GM21619 (cell line): ENCODE measurements around the gene ZMYM2.

ENCODE experiments used
- ATAC-seq: cut with Tn5 transposase; IDR thresholded peaks from one replicate; pipeline ENCODE4 v1.9.1; 2021; ENCODE audit not compliant: unreplicated experiment

ZMYM2 gene

DNA sequence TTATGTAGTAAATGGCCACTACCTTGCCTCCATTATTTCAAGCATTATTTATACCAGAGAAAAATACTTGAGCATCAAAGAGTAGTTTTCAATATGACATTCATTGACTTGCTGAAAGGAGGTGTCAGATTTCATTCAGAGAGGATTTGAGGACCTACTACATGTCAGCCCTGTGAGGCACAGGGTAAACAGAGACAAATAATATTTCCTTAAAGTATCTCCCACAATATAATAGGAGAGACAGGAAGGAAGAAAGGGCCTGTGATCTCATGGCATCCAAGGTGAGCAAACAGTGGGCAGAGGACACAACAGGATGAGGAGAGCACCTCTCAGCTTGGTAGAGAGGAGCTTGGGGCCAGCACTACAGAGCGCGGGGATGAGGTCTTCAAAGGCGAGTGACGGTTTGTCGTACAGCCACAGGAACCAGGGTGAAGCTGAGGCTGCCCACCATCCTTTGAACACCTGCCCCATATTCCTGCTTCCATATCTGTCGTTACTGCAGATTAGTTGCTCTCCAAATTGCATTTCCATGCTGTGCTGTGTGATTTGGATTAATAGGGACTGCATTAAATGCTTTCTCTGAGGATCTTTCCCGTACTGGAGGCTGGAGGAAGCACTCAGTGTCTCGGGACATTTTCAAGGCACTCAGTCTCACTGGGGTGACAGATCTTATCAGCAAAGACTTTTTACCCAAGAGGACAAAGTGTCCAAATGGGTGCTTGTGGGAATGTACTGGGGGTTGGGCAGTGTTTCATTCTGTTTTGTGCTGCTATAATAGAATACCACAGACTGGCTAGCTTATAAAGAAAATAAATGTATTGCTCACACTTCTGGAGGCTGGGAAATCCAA lies 143.2 kb downstream of the ZMYM2 start:
- no peak for ATAC-seq

DNA sequence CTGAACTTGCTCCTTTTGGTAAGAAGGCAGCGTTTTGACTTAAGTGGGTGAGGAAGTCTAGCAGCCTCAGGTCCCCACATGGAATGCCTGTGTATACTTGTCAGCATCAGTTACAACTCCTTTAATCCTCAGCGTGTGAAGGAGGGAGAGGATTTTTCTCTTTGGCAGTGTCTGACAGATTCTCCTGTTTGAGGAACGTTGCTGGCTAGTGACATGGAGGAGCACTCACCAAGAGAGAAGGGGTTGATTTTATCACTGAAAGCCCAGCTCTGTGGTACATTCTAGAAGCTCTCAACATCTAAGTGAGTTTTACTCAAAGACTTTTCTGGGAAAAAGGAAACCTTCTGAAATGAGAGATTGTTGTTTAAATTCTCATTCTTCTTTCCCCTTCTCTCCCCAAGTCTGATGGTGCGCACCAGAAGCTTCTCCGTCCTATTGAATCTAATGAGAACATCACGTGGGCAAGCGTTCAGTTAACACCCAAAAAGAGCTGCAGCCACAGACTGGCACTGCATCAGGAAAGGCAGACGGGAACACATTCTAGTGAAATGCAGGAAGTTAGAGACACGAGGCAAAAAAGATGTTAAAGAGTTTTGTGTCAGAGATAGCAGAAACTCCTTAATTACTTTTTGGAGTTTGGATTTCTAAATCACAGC lies 144.1 kb downstream of the ZMYM2 start:
- no peak for ATAC-seq

DNA sequence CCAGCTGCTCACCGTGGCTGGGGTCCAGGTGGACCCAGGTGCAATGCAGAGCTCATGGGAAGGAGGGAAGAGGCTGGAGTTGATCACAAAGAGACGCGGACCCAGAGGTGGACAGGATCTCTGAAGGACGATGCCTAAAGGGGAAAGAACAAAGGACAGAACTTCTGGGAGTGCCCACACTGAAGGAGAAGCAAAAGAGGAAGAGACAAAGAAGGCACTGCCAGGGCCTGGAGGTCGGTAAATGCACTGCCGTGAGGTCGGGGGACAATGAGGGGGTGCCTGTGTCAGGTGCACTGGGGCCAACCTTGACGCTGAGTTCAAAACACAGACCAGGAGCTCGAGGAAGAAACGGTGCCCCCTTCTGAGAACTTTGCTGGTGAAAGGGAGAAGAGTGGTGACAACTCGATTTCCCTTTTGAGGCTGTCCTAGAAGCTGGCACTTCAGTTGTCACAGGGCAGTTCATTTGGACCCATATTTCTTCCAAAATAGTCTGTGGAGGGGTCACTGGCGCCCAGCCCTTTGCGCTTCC lies 146.7 kb downstream of the ZMYM2 start:
- ATAC-seq: no peak

DNA sequence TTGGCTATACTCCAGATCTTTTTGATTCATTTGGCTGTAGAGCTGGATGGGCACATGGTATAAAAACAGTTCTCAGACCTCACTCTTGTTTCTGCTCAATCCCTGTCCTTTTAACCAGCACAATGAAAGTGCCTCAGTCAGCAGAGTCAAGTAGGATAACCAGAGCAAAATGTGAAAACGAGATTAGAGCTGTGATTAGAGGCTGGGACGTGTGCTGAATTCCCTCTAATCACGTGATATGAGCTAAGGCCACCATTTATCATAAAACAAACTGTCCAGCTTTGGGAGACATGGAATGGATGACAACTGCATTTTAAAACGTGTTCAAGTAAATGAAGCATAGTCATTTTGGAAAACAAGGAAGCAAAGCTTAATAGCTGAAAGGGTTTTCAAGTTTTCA lies 148.2 kb downstream of the ZMYM2 start:
- ATAC-seq: no peak

DNA sequence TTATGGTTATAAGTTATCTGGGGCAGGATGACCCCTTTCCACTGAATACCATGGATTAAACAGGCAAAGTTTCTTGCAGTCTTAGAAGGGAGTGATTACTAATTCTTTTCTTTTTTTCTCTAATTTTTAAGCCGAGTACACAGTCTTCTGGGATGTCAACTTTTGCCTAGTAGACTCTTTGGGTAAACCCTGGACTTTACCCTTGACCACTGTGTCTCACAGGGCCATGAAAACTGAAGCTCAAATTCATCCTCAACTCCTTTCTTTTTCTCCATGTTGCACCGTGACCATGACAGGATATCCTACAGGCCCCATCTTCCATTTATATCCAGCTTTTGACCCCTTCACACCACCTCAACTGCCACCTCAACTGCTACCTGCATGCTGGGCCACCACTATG lies 150.5 kb downstream of the ZMYM2 start:
- no peak for ATAC-seq

DNA sequence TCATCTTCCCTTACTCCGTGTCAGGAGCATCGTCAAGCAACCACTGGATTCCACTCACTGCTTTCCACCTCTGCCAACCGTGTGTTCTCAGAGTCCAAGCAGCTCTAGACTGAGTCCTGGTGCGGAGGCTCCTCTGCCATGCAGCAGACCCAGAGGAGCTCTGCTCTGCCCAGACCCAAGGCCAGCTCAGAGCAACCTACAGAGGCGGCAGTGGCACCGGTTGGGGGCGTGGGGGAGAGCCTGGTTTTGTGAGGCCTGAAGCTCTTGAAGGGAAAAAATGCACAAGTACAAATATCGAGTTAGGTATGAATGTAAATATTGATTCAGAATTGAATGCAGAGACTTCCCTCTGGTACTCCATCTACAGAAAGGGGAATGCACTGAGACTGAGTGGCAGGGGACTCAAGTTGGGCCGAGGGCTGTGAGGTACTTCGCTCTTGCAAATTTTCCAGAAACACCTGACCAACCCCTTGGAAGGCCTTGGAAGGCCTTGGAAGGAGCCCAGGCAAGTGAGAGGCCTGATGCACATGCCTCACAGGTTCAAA lies 155.6 kb downstream of the ZMYM2 start:
- no peak for ATAC-seq

DNA sequence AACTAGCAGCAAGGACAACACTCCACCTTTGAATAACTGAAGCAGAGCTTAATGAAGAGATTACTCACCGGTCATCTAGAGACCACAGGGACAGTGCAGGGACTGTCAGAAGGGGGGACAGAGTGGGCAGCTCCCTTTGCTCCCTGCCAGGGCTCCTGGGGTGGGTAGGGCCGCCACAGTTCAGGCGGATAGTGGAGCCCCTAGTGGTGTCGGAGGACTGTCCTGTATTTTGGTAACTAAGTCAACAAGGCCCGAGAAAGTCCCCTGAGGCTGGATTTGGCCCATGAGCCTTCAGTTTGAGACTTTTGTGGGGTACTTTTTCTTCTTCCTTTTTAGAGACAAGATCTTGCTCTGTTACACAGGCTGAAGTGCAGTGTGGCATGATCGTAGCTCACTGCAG lies 157.7 kb downstream of the ZMYM2 start:
- ATAC-seq: no peak

DNA sequence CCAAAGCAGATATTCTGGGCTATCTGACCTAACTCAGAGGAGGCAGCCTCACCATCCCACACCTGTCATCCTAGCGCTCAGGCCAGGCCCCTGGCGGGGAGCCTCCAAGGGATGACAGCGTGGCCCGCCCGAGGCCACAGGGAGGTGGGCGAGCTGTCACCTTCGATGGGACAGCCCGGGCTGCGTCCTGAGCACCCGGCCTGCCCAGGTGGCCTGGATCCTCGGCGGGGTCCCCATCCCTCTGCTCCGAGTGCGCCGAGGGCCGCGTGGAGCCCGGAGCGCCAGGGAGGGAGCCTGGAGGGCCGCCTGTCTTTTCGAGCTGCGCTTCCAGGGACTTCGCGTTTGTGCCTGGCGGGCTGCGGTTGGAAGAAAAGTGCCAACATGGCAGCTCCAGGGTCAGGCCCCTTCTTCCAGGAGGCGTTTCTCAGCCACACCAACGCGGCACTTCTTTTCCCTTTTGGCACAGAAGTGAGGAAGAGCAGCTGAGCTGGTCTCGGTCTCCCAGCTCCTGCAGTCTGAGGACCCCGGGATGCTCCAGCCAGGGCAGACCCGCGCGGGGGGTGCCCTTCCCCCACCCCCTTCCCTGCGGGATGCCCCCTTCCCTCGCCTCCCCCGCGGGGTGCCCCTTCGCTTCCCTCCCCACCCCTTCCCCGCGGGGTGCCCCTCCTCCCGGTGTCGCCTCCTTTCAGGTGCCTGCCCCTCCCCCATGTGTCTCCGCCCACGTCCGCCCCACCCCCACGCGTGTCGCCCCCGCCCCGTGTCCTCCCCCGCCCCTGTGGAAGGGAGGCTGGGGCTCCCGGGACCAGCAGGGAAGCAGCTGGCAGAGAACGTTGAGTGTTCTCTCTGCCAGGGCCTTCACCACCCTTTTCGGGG lies 160.0 kb downstream of the ZMYM2 start:
- ATAC-seq: no peak

DNA sequence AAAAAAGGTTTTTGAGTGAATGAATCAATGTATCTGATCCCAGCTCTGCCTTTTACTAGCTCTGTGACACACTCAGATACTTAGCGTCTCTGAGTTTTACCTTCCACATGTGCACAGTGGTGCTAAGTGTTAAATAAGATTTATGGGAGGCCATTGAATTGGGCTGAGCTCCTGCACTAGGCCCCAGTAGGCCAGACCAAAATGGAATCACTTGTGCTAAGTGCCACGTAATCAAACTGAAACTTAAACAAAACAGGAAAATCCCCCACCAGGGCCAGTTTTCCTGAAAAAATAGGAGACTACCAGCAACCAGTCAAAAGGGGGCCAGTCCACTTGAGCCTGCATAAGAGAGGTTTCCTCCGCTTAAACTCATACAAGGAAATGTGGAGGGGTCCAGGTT lies 161.4 kb downstream of the ZMYM2 start:
- ATAC-seq: no peak

DNA sequence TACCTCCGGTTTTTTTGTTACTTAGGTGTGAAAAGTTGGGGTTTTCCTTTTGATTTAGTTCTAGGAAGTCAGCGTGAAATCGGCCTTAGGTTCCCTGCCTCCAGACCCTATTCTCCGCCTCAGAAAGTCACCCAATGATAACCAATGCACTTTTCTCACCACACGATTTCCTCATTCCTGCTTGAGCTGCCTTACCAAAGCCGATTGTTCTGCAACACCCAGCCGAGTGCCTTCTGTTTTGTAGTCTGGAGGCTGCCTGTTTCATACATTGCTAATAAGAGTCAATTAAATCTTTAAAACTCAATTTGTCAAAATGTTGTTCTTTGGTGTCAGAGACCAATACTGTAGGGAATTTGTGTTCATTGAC lies 162.6 kb downstream of the ZMYM2 start:
- ATAC-seq: no peak

DNA sequence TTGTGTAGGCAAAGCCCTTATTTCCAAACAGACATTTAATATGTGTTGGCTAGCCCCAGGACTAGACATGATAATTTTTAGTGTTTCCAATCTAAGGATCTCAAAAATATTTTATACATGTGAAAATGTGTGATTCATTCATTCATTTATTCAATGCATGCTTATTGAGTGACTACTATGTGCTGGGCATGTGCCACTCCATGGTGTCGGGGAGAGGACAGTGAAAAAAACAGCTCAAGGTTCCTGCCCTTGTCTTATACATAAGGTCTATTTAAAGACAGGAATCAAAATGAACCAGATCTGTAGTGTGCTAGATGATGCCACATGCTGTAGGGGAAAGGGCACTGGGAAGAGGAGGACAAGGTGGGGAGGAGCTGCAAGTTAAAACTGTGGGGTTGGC lies 165.8 kb downstream of the ZMYM2 start:
- ATAC-seq: no peak

DNA sequence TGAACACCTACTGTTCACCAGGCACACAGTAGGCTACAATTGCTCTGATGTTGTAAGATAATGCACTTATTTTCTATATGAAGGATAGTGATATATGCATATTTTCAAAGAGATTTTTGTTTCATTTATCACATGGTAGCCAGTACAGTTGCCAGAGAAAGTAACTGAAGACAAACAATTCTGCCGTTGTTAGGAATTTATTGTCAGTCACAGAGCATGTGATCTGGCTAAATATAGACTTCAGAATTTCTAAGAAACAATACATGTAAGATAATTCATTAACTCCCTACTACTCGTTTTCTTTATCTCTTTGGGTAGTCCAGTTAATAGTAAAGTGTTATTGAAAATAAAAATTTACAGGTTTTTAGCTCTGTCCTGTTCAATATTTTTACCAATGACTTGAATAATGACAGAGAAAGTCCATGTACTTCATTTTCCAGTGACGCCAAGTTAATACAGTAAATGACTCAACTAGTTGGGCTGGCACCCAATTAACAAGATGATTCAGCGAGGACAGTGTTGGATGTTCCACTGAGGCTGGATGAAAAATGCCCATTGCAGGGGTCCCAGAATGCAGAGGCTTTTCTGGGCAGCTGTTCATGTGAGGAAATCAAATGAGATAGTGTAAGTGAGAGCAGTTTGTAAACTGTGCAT lies 166.7 kb downstream of the ZMYM2 start:
- no peak for ATAC-seq

DNA sequence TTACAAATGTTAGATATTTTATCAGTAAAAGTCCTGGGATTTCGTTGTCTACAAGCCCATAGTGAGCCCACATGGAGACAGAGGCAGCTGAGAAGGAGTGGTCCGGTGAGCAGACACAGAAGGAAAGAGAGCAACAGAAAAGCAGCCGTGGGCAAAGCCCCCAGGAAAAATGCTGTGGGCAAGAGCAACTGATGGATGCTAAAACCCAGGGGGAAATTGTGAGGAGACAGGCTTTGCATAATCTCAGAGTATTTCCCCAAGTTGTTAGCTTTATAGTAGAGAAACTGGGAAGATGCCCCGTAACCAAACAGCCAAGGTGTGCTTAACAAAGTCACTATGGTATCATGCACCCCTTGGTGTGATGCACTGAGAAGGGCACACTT lies 167.2 kb downstream of the ZMYM2 start:
- ATAC-seq: no peak

DNA sequence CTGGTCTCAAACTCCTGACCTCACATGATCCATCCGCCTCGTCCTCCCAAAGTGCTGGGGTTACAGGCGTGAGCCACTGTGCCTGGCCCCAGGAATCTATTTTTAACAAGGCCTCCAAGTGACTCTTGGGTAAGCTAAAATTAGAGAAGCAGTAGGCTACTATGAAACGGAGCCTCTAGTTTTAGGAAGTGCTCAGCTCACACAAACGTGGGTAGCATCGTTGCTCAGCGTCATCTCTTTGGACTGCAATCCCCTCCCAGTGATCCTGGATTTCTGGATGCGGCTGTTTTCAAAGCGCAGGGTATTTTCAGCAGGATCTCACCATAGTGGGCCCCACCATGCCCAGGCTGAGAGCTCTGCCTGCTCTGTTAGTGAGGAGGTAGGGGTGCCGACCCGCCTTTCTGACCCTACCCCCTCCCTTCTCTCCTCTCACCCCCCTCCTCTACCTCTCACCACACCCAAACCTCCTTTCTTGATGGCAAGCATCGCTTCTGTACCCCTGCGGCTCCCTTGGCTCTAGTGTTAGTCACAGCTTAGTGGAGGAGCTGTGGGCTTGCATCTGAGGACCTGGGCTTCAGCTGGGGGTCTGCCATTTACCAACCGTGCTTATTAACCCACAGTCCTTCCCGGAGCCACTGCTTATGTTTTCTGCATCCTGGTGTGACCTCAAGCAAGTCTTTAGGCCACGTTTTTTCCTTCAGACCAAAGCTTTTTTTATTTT lies 168.2 kb downstream of the ZMYM2 start:
- no peak for ATAC-seq

DNA sequence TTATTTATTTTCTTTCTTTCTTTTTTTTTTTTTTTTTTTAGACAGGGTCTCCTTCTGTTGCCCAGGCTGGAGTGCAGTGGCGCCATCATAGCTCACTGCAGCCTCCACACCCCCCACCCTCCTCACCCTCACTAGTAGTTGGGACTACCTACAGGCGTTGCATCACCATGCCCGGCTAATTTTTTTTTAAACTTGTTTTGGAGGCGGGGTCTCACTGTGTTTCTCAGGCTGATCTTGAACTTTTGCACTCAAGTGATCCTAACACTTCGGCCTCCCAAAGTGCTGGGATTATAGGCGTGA lies 168.7 kb downstream of the ZMYM2 start:
- peak; percentile 21 for ATAC-seq

DNA sequence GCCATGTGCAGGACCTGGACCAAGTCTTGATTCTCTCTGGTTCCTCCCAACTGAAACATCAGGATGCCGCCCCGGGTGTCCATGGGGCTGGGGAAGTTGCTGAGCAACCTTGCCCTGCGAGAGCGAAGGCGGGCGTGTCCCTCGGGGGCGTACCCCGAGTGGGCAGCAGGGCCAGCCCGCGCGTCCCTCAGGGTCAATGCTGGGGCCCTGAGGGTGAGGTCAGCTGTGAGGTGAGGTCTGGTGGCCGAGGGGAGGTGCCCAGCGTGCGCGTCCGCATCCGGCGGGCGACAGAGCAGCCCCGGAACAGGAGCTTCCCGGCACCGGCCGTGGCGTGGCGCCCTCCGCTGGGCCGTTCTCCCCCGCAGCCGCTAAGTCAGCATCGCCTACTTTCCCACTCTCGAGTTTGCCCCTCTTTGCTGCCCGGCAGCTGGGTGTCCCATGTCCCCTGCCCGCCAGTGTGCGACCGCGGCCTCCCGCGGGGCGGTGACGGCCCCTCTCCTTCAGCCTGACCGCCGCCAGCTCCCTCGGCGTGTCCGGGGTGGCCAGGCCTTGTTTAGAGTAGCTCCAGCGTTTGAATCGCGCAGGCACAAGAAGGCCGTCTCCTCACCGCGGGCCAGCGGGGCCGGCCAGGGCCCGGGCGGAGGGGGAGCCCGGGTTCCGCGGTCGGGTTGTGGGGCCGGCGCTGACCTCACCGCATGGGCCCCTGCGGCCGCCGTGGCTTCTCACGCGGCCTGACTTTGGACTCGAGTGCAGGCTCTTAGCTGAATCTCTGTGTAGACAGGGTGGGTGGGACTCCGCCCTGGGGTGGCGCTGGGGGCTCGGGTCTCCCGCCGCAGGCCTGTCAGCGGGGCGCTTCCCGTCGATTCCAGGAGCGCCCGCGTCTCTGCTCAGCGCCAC lies 169.3 kb downstream of the ZMYM2 start:
- peak; percentile 77 for ATAC-seq

DNA sequence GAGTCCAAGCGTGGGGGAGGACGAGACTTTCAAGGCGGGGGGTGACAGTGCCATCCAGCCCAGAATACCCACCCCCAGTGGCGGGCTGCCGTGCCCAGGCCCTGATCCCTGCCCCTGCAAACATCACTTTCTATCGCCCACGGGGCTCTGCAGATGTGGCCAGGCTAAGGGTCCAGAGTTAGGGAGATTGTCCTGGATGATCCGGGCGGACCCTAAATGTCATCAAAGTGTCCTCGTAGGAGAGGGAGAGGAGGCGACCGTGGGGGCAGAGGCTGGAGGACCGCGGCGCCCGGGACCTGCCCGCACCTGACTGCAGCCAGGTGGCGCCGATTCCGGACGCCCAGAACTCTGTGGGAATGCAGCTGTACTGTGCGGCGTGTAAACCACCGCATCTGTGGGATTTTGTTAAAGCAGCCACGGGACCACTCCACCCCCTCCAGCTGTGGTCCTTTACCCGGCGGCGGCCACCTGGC lies 170.0 kb downstream of the ZMYM2 start:
- ATAC-seq: peak; percentile 2

DNA sequence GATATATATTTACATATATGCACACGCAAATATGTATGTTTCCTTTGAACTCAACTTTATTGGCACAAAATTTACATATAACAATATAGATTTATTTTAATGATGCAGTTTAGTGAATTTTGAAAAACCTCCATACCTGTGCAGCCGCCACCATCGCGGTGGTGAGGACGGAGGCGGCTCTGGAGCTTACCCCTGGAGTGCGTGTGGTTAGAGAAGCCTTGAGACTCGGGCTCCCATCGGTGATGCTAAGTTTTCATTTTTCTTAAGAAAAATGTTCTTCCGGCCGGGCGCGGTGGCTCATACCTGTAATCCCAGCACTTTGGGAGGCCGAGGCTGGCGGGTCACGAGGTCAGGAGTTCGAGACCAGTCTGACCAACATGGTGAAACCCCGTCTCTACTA lies 170.5 kb downstream of the ZMYM2 start:
- ATAC-seq: no peak

DNA sequence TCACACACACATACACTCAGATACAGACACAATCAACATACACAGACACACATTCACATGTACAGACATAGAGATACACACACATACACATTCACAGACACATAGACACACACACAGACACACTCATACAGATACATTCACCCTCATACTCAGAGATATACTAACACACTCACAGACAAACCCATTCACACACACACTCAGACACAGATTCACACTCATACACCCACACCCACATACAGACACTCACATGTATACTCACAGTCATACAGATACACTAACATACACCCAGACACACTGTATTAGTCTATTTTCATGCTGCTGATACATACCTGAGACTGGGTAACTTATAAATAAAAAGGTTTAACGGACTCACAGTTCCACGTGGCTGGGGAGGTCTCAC lies 171.5 kb downstream of the ZMYM2 start:
- ATAC-seq: no peak
